Peyer's patch (tissue), 4 donors: ENCODE results near the gene HS6ST3.

Experiments
- CTCF ChIP-seq, 6 experiments: fragments of 450-650 bp in 4 of 6; fragments of 200-600 bp in 2 of 6; sonication (generic) in 1 of 6; IDR thresholded peaks; one replicate each; pipeline ENCODE4 v1.5.1; 2017 to 2019; ENCODE audit warnings: antibody characterized with exemption in 6 of 6, mild to moderate bottlenecking in 3 of 6, moderate library complexity in 1 of 6
- POLR2A ChIP-seq, 2 donors: fragments of 450-650 bp; IDR thresholded peaks; one replicate each; pipeline ENCODE4 v1.5.1; 2017; ENCODE audit warnings: antibody characterized with exemption in 2 of 2, mild to moderate bottlenecking in 2 of 2, moderate library complexity in 2 of 2

DNA sequence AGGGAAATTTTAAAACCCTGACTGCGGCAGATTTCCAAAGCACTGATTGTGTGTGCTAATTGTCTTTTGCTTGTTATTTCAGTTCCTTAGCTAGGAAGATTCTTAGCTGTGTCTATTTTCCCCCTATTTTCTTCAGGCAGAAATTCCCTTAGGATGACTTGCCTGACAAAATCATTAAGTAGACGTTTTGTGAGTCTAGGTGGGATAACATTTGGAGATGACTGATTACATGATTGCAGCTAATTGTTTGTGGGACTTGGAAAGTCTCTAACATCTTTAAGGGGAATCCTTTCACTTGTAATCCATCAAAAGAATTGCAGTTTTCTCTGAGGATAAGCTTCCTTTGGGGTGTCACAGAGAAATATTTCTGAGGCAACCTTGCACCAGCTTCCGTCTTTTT is 676.4 kb downstream of the HS6ST3 start:
- no peak for TF ChIP-seq POLR2A (IDR thresholded peaks at IDR 0.05)
- no peak for TF ChIP-seq CTCF (IDR thresholded peaks at IDR 0.05)
